ACC112 (cell line): ENCODE results near the gene SLC25A11.

Source experiments
- H2AFZ ChIP-seq: fragments of 200-600 bp; sonication (generic); one replicate; pipeline ENCODE4 v1.6.0; 2017; ENCODE audit warnings: antibody characterized with exemption, low read length; ENCODE audit not compliant: unreplicated experiment
- H3K27ac ChIP-seq: fragments of 200-600 bp; sonication (generic); 2 replicates; pipeline ENCODE4 v1.5.1; 2014; ENCODE audit warnings: low read depth, mild to moderate bottlenecking, antibody characterized with exemption, low read length, moderate library complexity
- H3K27me3 ChIP-seq: fragments of 200-600 bp; sonication (generic); 2 replicates; pipeline ENCODE4 v1.6.1; 2014; ENCODE audit warnings: mild to moderate bottlenecking, antibody characterized with exemption, low read length, moderate library complexity, mixed read lengths; ENCODE audit not compliant: insufficient read depth
- H3K36me3 ChIP-seq: fragments of 200-600 bp; sonication (generic); 2 replicates; pipeline ENCODE4 v1.6.1; 2016; ENCODE audit warnings: mild to moderate bottlenecking, antibody characterized with exemption, low read length, moderate library complexity, mixed read lengths; ENCODE audit not compliant: insufficient read depth
- H3K4me1 ChIP-seq: fragments of 200-600 bp; sonication (generic); one replicate; pipeline ENCODE4 v1.6.1; 2016; ENCODE audit warnings: low read length, mixed read lengths; ENCODE audit not compliant: insufficient read depth, unreplicated experiment, control insufficient read depth
- H3K4me3 ChIP-seq: fragments of 200-600 bp; sonication (generic); 2 replicates; pipeline ENCODE4 v1.5.1; 2014; ENCODE audit warnings: mild to moderate bottlenecking, low read depth, low read length
- H3K79me2 ChIP-seq: fragments of 200-600 bp; sonication (generic); one replicate; pipeline ENCODE4 v1.6.0; 2016; ENCODE audit warnings: low read length; ENCODE audit not compliant: control insufficient read depth, unreplicated experiment, insufficient read depth

Gene SLC25A11

DNA sequence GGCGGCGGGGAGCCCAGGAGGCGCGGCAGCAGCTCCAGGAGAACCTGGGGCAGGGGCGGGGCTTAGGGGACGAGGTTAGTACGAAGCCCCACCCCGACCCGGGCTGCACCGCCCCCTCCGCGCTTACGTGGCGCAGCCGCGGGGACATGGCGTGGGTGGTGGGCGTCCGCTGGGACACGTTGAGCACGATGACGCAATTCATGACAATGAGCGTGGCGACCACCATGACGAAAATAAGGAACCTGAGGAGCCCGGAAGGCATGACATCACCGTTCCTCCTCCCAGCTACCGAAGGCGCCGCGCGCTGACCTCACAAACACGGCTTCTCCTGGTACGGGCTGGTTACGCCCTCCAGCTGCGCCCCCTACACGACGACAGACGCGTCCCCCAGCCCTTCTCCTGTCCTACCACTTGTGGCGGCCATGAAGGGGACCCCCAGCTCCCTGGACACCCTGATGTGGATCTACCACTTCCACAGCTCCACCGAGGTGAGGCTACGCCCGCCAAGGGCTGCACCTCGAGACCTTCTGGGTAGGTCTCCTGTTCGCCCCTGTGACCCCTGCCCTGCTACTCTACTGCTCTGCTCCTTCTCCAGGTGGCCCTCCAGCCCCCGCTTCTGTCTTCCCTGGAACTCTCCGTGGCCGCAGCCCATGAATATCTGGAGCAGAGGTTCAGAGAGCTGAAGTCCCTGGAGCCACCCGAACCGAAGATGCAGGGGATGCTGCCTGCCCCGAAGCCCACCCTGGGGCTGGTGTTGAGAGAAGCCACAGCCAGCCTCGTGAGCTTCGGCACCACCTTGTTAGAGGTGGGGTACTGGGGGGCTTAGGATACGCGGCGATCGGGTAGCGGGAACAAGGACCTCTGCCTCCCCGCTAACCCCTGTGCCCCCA, 40.3 kb downstream of the SLC25A11 start, which contains the start of gene C17orf107:
C17orf107 (plus strand) TSS at position 196 of the 890 bp plus-strand sequence; CDS start at position 423, 227 bp downstream.
- Histone ChIP-seq H3K4me1 (no peaks in the 10 kb centered on the region), H3K36me3 (peaks cover 5% of the 10 kb centered on the region; the same call in 1 of the 2 replicates), H3K79me2 (no peaks in the 10 kb centered on the region), H2AFZ (no peak within 1 kb of the TSS), H3K27ac (no peak within 1 kb of the TSS), H3K27me3 (no peaks in the 10 kb centered on the region), H3K4me3 (peak within 1 kb of the TSS; percentile 70)

- Histone ChIP-seq H3K4me1 (no peaks in the 10 kb centered on the region), H3K27ac (no peak overlapping the region), H2AFZ (no peak overlapping the region), H3K4me3 (peak overlapping the region; percentile 70), H3K79me2 (no peaks in the 10 kb centered on the region), H3K27me3 (no peaks in the 10 kb centered on the region), H3K36me3 (peaks cover 7% of the 10 kb centered on the region; the same call in 1 of the 2 replicates)
These were observed 40.9 kb downstream of the SLC25A11 start for GRCh38 chr17:4898927-4899326.

GRCh38 chr17:4898351-4898750, 41.5 kb downstream of the SLC25A11 start:
- H3K36me3 ChIP-seq, result peaks cover 7% of the 10 kb centered on the region; the same call in 1 of the 2 replicates
- no peak overlapping the region for H3K4me3 ChIP-seq
- H3K27ac ChIP-seq, result no peak overlapping the region
- no peaks in the 10 kb centered on the region for H3K27me3 ChIP-seq
- H3K79me2 ChIP-seq, result no peaks in the 10 kb centered on the region
- no peaks in the 10 kb centered on the region for H3K4me1 ChIP-seq
- H2AFZ ChIP-seq, result no peak overlapping the region

- Histone ChIP-seq H3K4me1 (no peaks in the 10 kb centered on the region), H2AFZ (no peak overlapping the region), H3K27me3 (no peaks in the 10 kb centered on the region), H3K36me3 (peaks cover 7% of the 10 kb centered on the region; the same call in 1 of the 2 replicates), H3K79me2 (no peaks in the 10 kb centered on the region), H3K27ac (no peak overlapping the region), H3K4me3 (no peak overlapping the region)
These were observed 42.1 kb downstream of the SLC25A11 start for GRCh38 chr17:4897785-4898184.

- peaks cover 7% of the 10 kb centered on the region; the same call in 1 of the 2 replicates for H3K36me3 ChIP-seq
- no peak overlapping the region for H2AFZ ChIP-seq
- no peaks in the 10 kb centered on the region for H3K4me1 ChIP-seq
These were observed 42.6 kb downstream of the SLC25A11 start for GRCh38 chr17:4897198-4897687.

GRCh38 chr17:4896332-4897197, 43.3 kb downstream of the SLC25A11 start:
- H2AFZ ChIP-seq, result no peak overlapping the region
- no peak overlapping the region for H3K4me3 ChIP-seq
- no peaks in the 10 kb centered on the region for H3K4me1 ChIP-seq
- no peaks in the 10 kb centered on the region for H3K27me3 ChIP-seq
- H3K36me3 ChIP-seq, result peaks cover 7% of the 10 kb centered on the region; the same call in 1 of the 2 replicates
- no peaks in the 10 kb centered on the region for H3K79me2 ChIP-seq
- no peak overlapping the region for H3K27ac ChIP-seq

More at GRCh38 chr17:4897198-4897687, 42.6 kb downstream of the SLC25A11 start:
- no peaks in the 10 kb centered on the region for H3K79me2 ChIP-seq
- H3K4me3 ChIP-seq, result no peak overlapping the region
- no peak overlapping the region for H3K27ac ChIP-seq
- no peaks in the 10 kb centered on the region for H3K27me3 ChIP-seq

DNA sequence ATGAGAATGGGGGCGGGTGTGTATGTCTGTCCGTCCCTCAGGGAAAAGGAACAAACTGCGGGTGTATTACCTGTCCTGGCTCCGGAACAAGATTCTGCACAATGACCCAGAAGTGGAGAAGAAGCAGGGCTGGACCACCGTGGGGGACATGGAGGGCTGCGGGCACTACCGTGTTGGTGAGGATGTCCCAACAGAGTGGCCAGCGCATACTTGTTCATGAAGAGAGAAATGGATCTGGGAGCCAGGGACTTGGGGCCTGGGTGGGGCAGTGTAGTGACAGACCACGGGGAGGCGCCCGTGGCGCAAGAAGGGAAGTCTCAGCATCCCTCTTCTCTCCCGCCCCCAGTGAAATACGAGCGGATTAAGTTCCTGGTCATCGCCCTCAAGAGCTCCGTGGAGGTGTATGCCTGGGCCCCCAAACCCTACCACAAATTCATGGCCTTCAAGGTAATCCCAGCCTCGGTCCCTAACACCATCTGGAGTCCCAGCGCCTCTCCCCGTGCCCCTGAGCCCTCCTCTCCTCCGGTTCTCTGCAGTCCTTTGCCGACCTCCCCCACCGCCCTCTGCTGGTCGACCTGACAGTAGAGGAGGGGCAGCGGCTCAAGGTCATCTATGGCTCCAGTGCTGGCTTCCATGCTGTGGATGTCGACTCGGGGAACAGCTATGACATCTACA, 44.1 kb downstream of the SLC25A11 start:
- Histone ChIP-seq H3K36me3 (peaks cover 2% of the 10 kb centered on the region; the same call in 1 of the 2 replicates), H3K4me3 (no peak overlapping the region), H3K79me2 (no peaks in the 10 kb centered on the region)

GRCh38 chr17:4895121-4895520, 44.7 kb downstream of the SLC25A11 start:
- Histone ChIP-seq H2AFZ (no peak overlapping the region), H3K27ac (no peak overlapping the region), H3K79me2 (no peaks in the 10 kb centered on the region), H3K4me1 (no peaks in the 10 kb centered on the region), H3K27me3 (no peaks in the 10 kb centered on the region), H3K4me3 (no peak overlapping the region), H3K36me3 (peaks cover 2% of the 10 kb centered on the region; the same call in 1 of the 2 replicates)

More for the DNA sequence above, 44.1 kb downstream of the SLC25A11 start:
- H2AFZ ChIP-seq, result no peak overlapping the region
- no peaks in the 10 kb centered on the region for H3K27me3 ChIP-seq
- no peaks in the 10 kb centered on the region for H3K4me1 ChIP-seq
- no peak overlapping the region for H3K27ac ChIP-seq

- Histone ChIP-seq H2AFZ (no peak overlapping the region), H3K4me1 (no peaks in the 10 kb centered on the region), H3K4me3 (no peak overlapping the region), H3K27ac (no peak overlapping the region), H3K27me3 (no peaks in the 10 kb centered on the region), H3K79me2 (no peaks in the 10 kb centered on the region), H3K36me3 (peaks cover 2% of the 10 kb centered on the region; the same call in 1 of the 2 replicates)
These were observed 45.9 kb downstream of the SLC25A11 start for GRCh38 chr17:4893721-4894560.
